ENCODE measurements around the gene CCDC15. TPM values are rescaled to one million over a fixed set of nuclear protein-coding genes. Genes with fewer than 3 reads are reported as not detected.

The CCDC15 gene
- total RNA-seq, 4 donors from 2014 or later = under 0.01 to 3.5 (median 1.7) TPM

DNA sequence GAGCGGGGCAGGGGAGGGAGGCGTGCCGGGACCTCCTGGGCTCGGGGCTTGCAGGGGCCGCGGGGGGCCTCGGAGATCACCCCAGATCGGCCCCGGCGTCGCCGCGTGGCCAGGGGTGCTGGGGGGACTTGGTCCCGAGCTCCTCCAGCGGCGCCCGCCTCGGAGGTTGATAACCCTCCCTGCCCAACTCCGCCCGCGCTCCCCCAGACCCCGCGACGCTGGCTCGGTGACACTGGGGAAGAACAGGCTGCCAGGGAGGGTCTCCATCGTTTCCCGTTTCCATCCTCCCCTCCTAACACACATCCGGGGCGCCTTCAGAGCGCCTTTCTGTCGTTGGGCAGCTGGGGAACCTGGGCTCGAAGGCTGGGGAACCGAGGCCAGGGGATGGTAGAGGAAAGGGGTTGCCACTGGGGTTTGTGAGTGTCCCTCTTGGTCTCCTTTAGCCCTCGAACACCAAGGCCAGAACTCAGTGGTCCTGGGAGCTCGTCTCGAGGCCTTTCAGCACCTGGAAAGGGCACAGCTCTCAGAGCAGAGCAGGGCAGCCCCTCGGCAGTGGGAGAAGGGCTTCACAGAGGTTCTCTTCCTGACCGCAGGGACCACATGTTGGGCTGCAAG is 109.5 kb downstream of the CCDC15 start:
- Histone ChIP-seq H3K27me3 (no peaks in the 10 kb centered on the region), H3K4me1 (peaks cover 0 to 8% of the 10 kb centered on the region in 2 donors), H3K4me3 (peak overlapping the region; percentile 35 to 53), H3K27ac (peak overlapping the region in 1 of 2 donors; percentile 29), H3K36me3 (no peaks in the 10 kb centered on the region), H3K9me3 (no peaks in the 10 kb centered on the region)
- DNase-seq = no peak
- TF ChIP-seq POLR2A (IDR thresholded peaks at IDR 0.05) = no peak
- no peak for TF ChIP-seq CTCF (IDR thresholded peaks at IDR 0.05)
- intact Hi-C loops (cut with DNase I; ENCODE audit: low total_unique reads) = no loop called here

GRCh38 chr11:125064070-125064469 is 110.1 kb downstream of the CCDC15 start:
- no peak overlapping the region for H3K4me3 ChIP-seq
- DNase-seq = no peak
- no peak overlapping the region for H3K27ac ChIP-seq

DNA sequence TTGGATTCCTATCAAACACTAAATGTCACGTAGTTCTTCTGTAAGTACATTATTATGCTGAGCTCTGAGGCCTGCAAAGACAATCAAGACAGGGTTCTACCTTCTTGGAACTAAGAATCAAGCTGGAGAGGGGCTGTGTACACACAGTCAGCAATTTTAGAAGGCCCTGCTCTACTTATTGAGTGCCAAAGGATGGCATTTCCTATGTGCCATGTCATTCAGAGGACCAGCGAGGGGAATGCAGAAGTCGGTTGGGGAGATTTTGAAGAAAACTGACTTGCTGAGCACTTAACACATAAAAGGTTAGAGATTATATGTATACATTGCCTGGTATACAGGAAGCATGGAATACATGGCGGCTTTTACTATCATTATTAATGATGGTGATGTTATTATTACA is 114.4 kb downstream of the CCDC15 start:
- DNase-seq = no peak
- intact Hi-C loops (cut with DNase I; ENCODE audit: low total_unique reads) = no loop called here
- H3K27me3 ChIP-seq = no peaks in the 10 kb centered on the region

More at GRCh38 chr11:125064070-125064469, 110.1 kb downstream of the CCDC15 start:
- Histone ChIP-seq H3K4me1 (peaks cover 0 to 8% of the 10 kb centered on the region in 2 donors), H3K27me3 (no peaks in the 10 kb centered on the region), H3K36me3 (no peaks in the 10 kb centered on the region), H3K9me3 (no peaks in the 10 kb centered on the region)
- TF ChIP-seq CTCF (IDR thresholded peaks at IDR 0.05) (no peak), POLR2A (IDR thresholded peaks at IDR 0.05) (no peak)
- intact Hi-C loops (cut with DNase I; ENCODE audit: low total_unique reads) = no loop called here

GRCh38 chr11:125069008-125069407 is 115.0 kb downstream of the CCDC15 start:
- TF ChIP-seq POLR2A (IDR thresholded peaks at IDR 0.05) (no peak), CTCF (IDR thresholded peaks at IDR 0.05) (no peak)
- H3K36me3 ChIP-seq = no peaks in the 10 kb centered on the region
- H3K4me1 ChIP-seq = no peaks in the 10 kb centered on the region
- H3K4me3 ChIP-seq = no peak overlapping the region
- H3K27me3 ChIP-seq = no peaks in the 10 kb centered on the region
- no peaks in the 10 kb centered on the region for H3K9me3 ChIP-seq
- H3K27ac ChIP-seq = no peak overlapping the region
- no peak for DNase-seq
- intact Hi-C loops (cut with DNase I; ENCODE audit: low total_unique reads) = no loop called here

More for the DNA sequence above, 114.4 kb downstream of the CCDC15 start:
- Histone ChIP-seq H3K36me3 (no peaks in the 10 kb centered on the region), H3K27ac (no peak overlapping the region), H3K4me3 (no peak overlapping the region), H3K9me3 (no peaks in the 10 kb centered on the region), H3K4me1 (peaks cover 0 to 6% of the 10 kb centered on the region in 2 donors)
- no peak for TF ChIP-seq CTCF (IDR thresholded peaks at IDR 0.05)
- TF ChIP-seq POLR2A (IDR thresholded peaks at IDR 0.05) = no peak

- Histone ChIP-seq H3K27me3 (no peaks in the 10 kb centered on the region), H3K4me1 (no peaks in the 10 kb centered on the region), H3K27ac (no peak overlapping the region), H3K4me3 (no peak overlapping the region), H3K9me3 (no peaks in the 10 kb centered on the region), H3K36me3 (no peaks in the 10 kb centered on the region)
- intact Hi-C loops (cut with DNase I; ENCODE audit: low total_unique reads) = no loop called here
- no peak for DNase-seq
- TF ChIP-seq POLR2A (IDR thresholded peaks at IDR 0.05) = no peak
- no peak for TF ChIP-seq CTCF (IDR thresholded peaks at IDR 0.05)
Measured at GRCh38 chr11:125069796-125070195, 115.8 kb downstream of the CCDC15 start.
